T-helper 17 cell (primary cell): ENCODE measurements around the gene PARD3. TPM values are rescaled to one million over a fixed set of nuclear protein-coding genes. Genes with fewer than 3 reads are reported as not detected.
"Not testable (repeated sequence)": the region's sequence is repeated elsewhere in the genome, so short reads cannot be mapped to it uniquely, and the experiment has no call there.

Experiments
- ATAC-seq: fragments of 150-1000 bp; cut with Tn5 transposase; 2 replicates; pipeline ENCODE4 v1.10.0; 2021; ENCODE audit warnings: mild to moderate bottlenecking, moderate library complexity
- DNase-seq, 3 donors: peaks; one replicate each; pipeline versions ENCODE4 v3.0.0 to v3.0.0-alpha.2; 2020 to 2021
- H3K9me3 ChIP-seq: one replicate; pipeline ENCODE4 v1.7.0; 2013; ENCODE audit warnings: low read length, mild to moderate bottlenecking; ENCODE audit not compliant: control insufficient read depth, poor library complexity, severe bottlenecking
- H3K27ac Mint-ChIP-seq: one replicate; pipeline ENCODE4 v1.8.0; 2022; ENCODE audit warnings: mild to moderate bottlenecking, moderate library complexity, mixed read lengths
- H3K27me3 Mint-ChIP-seq: one replicate; pipeline ENCODE4 v1.8.0; 2022; ENCODE audit warnings: mixed read lengths
- H3K36me3 Mint-ChIP-seq: one replicate; pipeline ENCODE4 v1.8.0; 2022; ENCODE audit warnings: low read depth, mixed read lengths
- H3K4me1 Mint-ChIP-seq: one replicate; pipeline ENCODE4 v1.8.0; 2022; ENCODE audit warnings: mild to moderate bottlenecking, mixed read lengths
- H3K4me3 Mint-ChIP-seq: one replicate; pipeline ENCODE4 v1.8.0; 2022; ENCODE audit warnings: mild to moderate bottlenecking, moderate library complexity, mixed read lengths
- total RNA-seq, 4 donors: library from RNA in 2 of 4; stranded (reverse) in 2 of 4; gene quantifications; one replicate each; pipeline ENCODE4 v1.2.3 and lab custom pipeline; 2022 to 2026

Gene PARD3
- total RNA-seq, 2 donors from 2014 or later = 0.32 to 8.2 TPM

- ATAC-seq (no peak), DNase-seq (no peak)
- Mint-ChIP-seq H3K4me3 (no peak overlapping the region), H3K27ac (no peak overlapping the region), H3K27me3 (peaks cover 19% of the 10 kb centered on the region), H3K4me1 (no peaks in the 10 kb centered on the region), H3K36me3 (no peaks in the 10 kb centered on the region)
- no peaks in the 10 kb centered on the region for H3K9me3 ChIP-seq
These were observed 533.2 kb downstream of the PARD3 start for GRCh38 chr10:34281661-34282582.

- no peaks in the 10 kb centered on the region for H3K9me3 ChIP-seq
- Mint-ChIP-seq H3K4me1 (no peaks in the 10 kb centered on the region), H3K27me3 (peaks cover 19% of the 10 kb centered on the region), H3K4me3 (no peak overlapping the region), H3K27ac (no peak overlapping the region), H3K36me3 (no peaks in the 10 kb centered on the region)
- no peak for ATAC-seq
- DNase-seq = no peak
These were observed 534.3 kb downstream of the PARD3 start for GRCh38 chr10:34280599-34281374.

DNA sequence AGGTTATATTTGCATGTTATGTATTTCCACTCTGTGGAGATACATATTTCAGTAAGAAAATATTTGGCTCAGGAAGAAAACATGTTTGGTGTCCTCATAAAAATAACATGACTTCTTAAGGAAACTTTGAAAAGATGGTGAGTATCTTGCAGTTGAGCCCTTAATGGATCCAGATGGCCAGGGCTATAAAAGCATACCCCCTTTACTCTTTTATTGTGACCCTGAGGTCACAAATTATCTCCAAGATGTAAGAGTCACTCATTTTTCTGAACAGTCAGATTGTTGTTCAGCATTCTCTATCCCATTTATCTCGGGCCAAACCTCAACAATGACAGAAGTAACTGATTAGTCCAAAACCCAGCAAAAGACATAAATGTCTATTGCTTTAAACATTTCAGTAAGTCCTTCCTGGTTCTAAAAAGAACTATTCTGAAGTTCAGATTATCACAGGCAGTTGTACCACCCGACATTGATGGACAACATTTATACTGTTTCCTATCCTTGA lies 539.4 kb downstream of the PARD3 start:
- Mint-ChIP-seq H3K4me1 (no peaks in the 10 kb centered on the region), H3K36me3 (no peaks in the 10 kb centered on the region), H3K4me3 (no peak overlapping the region), H3K27me3 (peaks cover 10% of the 10 kb centered on the region), H3K27ac (no peak overlapping the region)
- H3K9me3 ChIP-seq = no peaks in the 10 kb centered on the region
- ATAC-seq = no peak
- DNase-seq = no peak

DNA sequence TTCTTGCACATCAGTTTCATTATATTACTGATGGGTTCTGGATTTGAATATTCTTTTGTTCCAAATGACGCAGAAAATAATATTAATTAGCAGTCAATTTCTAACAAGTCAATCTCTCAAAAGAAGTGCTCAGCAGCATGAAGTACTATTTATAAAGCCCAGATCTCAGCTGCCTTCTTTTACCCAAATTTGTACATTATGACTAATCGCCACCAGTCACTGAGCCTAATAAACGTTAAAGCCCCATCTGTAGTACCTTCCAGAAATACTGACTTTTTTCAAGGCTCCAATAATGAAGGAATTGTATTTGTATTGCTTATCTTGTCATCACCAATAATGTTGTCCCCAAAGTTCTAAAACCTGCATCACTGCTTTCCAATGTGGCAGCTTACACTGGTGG lies 540.2 kb downstream of the PARD3 start:
- DNase-seq (no peak), ATAC-seq (no peak)
- Mint-ChIP-seq H3K27ac (no peak overlapping the region), H3K4me1 (no peaks in the 10 kb centered on the region), H3K36me3 (no peaks in the 10 kb centered on the region), H3K4me3 (no peak overlapping the region), H3K27me3 (peaks cover 6% of the 10 kb centered on the region)
- no peaks in the 10 kb centered on the region for H3K9me3 ChIP-seq

- peaks cover 6% of the 10 kb centered on the region for H3K27me3 Mint-ChIP-seq
- H3K36me3 Mint-ChIP-seq = no peaks in the 10 kb centered on the region
- H3K4me1 Mint-ChIP-seq = no peaks in the 10 kb centered on the region
- no peaks in the 10 kb centered on the region for H3K9me3 ChIP-seq
- no peak for ATAC-seq
- no peak overlapping the region for H3K4me3 Mint-ChIP-seq
- no peak overlapping the region for H3K27ac Mint-ChIP-seq
- DNase-seq = no peak
These were observed 541.8 kb downstream of the PARD3 start for GRCh38 chr10:34273340-34273739.

- DNase-seq = no peak
- no peak for ATAC-seq
- H3K4me1 Mint-ChIP-seq = no peaks in the 10 kb centered on the region
- H3K9me3 ChIP-seq = no peaks in the 10 kb centered on the region
- H3K27me3 Mint-ChIP-seq = peaks cover 4% of the 10 kb centered on the region
- no peaks in the 10 kb centered on the region for H3K36me3 Mint-ChIP-seq
- no peak overlapping the region for H3K27ac Mint-ChIP-seq
- no peak overlapping the region for H3K4me3 Mint-ChIP-seq
These were observed 542.8 kb downstream of the PARD3 start for GRCh38 chr10:34272316-34272715.

GRCh38 chr10:34268410-34268809 lies 546.7 kb downstream of the PARD3 start:
- not testable (repeated sequence) for H3K27me3 Mint-ChIP-seq, H3K4me1 Mint-ChIP-seq, ATAC-seq, H3K36me3 Mint-ChIP-seq, H3K27ac Mint-ChIP-seq, DNase-seq, H3K9me3 ChIP-seq, H3K4me3 Mint-ChIP-seq

DNA sequence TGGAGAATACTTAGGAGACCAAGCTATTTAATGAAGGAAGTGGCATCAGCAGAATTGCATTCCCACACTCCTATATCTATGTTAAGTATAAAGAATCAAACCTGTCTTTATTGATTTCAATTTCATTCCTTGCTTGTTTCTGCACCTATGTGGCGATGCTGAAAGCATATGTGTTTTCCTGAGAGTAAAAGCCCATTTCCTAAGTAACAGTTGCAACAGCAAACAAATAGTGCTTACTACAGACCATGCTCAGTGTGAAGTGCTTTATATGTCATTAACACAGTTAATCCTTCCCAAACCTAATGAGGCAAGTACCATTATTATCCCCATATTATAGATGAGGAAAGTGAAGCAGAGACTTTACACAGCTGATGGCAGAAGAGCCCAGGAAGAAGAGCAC lies 552.1 kb downstream of the PARD3 start:
- DNase-seq = no peak
- Mint-ChIP-seq H3K27me3 (peaks cover 9% of the 10 kb centered on the region), H3K36me3 (no peaks in the 10 kb centered on the region)

GRCh38 chr10:34260904-34261303 lies 554.2 kb downstream of the PARD3 start:
- no peaks in the 10 kb centered on the region for H3K9me3 ChIP-seq
- no peak for DNase-seq
- Mint-ChIP-seq H3K27ac (no peak overlapping the region), H3K4me3 (no peak overlapping the region), H3K4me1 (no peaks in the 10 kb centered on the region), H3K36me3 (no peaks in the 10 kb centered on the region), H3K27me3 (peaks cover 13% of the 10 kb centered on the region)
- ATAC-seq = no peak

More for the DNA sequence above, 552.1 kb downstream of the PARD3 start:
- no peaks in the 10 kb centered on the region for H3K9me3 ChIP-seq
- Mint-ChIP-seq H3K27ac (no peak overlapping the region), H3K4me3 (no peak overlapping the region), H3K4me1 (no peaks in the 10 kb centered on the region)
- ATAC-seq = no peak

DNA sequence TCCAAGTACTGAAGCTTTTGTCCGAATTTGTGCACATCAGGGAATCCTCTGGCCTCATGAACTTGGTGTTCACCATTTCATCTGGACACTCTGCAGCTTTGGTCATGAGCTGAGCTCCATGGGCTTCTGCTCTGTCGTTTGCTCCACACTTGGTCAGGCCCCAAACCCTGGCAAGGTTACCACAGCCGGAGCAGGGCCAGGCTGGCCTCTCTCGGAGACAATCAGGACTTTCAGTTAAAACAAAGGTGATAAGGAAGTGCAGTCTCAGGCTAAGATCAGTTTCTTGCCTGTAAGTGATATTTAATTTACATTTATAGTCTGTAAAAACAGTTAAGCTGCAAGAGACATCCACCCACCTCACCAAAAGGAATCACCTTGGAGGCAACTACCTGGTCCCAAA lies 558.9 kb downstream of the PARD3 start:
- Mint-ChIP-seq H3K27ac (no peak overlapping the region), H3K27me3 (peaks cover 4% of the 10 kb centered on the region), H3K36me3 (no peaks in the 10 kb centered on the region), H3K4me3 (no peak overlapping the region), H3K4me1 (peaks cover 4% of the 10 kb centered on the region)
- ATAC-seq (no peak), DNase-seq (no peak)
- no peaks in the 10 kb centered on the region for H3K9me3 ChIP-seq

DNA sequence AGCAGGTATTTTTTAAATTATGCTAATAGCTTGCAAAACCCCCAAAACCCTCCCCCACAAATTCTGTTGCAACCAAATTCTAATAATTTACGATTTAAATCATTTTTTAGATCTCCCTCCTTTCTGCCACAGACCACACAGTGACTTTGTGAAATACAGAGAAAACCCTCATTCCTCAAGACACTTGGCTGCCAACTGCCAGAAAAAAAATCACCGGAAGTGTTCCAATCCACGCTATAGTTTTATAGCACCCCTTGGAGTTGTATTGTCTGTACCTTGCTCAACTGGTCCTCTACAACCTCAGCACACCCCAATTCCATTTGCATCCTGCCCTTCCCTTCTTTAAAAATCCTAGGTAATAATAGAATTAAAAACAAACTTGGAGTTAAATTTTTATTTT lies 560.1 kb downstream of the PARD3 start:
- H3K4me3 Mint-ChIP-seq = no peak overlapping the region
- peaks cover 4% of the 10 kb centered on the region for H3K4me1 Mint-ChIP-seq
- ATAC-seq (no peak), DNase-seq (no peak)
- peaks cover 4% of the 10 kb centered on the region for H3K27me3 Mint-ChIP-seq
- no peaks in the 10 kb centered on the region for H3K9me3 ChIP-seq
- H3K27ac Mint-ChIP-seq = no peak overlapping the region
- no peaks in the 10 kb centered on the region for H3K36me3 Mint-ChIP-seq

DNA sequence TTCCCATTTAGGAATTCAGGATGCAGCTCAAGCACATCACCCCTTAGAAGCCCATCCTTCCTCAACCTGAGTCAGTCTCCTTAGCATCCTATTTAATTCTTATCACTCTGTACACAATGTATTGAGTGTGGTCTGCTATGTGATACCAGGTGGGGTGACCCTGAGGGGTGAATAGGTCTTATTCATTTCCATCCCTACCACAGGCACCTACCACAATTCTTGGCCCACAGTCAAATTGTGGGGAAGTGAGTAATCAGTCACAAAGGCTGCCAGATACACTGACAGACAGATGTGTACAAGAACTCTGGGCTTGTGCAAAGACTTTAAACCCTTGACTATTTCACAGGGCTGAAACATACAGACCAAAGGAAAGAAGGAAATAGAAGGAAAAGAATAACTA lies 560.5 kb downstream of the PARD3 start:
- ATAC-seq (no peak), DNase-seq (no peak)
- Mint-ChIP-seq H3K36me3 (no peaks in the 10 kb centered on the region), H3K4me3 (no peak overlapping the region), H3K27me3 (peaks cover 4% of the 10 kb centered on the region), H3K27ac (no peak overlapping the region), H3K4me1 (peaks cover 4% of the 10 kb centered on the region)
- no peaks in the 10 kb centered on the region for H3K9me3 ChIP-seq

- no peak for DNase-seq
- Mint-ChIP-seq H3K27ac (no peak overlapping the region), H3K4me3 (no peak overlapping the region), H3K4me1 (peaks cover 4% of the 10 kb centered on the region), H3K36me3 (no peaks in the 10 kb centered on the region), H3K27me3 (peaks cover 4% of the 10 kb centered on the region)
- no peaks in the 10 kb centered on the region for H3K9me3 ChIP-seq
- no peak for ATAC-seq
These were observed 563.0 kb downstream of the PARD3 start for GRCh38 chr10:34252111-34252510.
